Stimulated activated CD4-positive, alpha-beta T cell treated with anti-CD3 and anti-CD28 coated beads, Interleukin-2, amount 100 ng/mL, for 4 hours (primary cell): ENCODE results near the gene PGPEP1.
"Not testable (repeated sequence)": the region's sequence is repeated elsewhere in the genome, so short reads cannot be mapped to it uniquely, and the experiment has no call there.

ENCODE experiments used
- DNase-seq: peaks from one replicate; pipeline ENCODE4 v3.0.0-alpha.2; 2020; ENCODE audit warnings: low read depth

The PGPEP1 gene

GRCh38 chr19:18308051-18308947, 32.1 kb upstream of the PGPEP1 start:
- DNase-seq: no peak

DNA sequence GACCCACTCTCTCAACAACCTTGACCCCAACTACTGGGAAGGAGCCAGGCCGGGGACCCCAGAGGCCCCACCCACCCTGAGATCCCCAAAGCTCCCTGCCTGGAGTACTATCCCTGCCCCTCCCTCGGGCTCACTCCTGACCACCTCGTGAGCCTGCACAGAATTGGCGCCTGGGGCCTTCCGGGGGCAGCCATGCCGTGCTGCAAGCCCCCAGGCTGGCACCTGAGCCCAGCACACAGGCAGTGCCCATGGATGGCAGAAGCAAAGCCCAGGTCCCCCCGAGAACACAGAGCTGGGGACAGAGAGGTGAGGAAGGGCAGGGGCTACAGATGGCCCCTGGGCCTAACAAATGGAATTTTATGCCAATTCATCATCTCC, 31.5 kb upstream of the PGPEP1 start:
- no peak for DNase-seq

DNA sequence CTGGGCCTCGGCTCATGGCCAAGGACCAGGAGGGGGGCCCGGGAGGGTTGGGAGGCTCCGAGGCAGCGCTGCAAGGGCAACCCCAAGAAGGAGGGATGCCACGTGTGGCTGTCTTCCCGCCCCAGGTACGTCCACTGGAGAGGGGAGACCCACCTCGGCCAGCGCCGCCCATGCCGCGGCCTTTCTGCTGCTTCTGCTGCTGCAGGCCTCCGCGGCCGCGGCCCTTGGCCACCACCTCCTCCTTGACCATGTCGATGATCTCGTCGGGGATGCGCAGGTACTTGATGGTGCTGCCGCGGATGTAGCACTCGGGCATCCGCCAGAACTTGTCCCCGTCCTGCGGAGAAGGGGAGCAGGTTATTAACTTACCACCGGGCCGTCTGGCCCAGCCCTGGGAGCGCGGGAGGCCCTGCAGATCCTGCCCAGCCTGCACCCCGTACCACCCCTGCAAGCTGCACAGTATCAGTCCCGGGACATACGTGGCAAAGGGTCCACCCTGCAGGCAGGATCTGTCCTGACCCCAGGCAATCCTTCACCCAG, 30.8 kb upstream of the PGPEP1 start:
- DNase-seq: no peak

- DNase-seq: no peak
Measured at GRCh38 chr19:18310118-18310909, 30.1 kb upstream of the PGPEP1 start.

DNA sequence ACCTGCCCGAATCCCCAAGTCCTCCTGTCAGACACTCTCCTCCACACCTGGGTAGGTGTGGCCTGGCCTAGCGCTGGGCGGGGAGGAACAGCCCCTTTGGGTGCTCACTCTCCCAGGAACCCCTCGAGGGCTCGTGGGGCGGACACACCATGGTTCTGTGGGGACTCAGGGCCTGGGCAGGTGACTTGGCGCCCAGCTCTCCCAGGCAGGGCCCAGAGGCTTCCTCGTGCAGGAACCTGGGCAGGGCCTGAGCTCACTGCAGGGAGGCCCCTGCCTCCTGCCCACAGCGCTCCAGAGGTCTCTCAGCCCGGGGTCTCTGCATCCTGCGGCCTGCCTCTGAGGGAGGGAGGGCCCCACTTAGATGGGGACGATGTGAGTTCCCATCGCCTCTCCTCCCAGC, 29.4 kb upstream of the PGPEP1 start:
- no peak for DNase-seq

DNA sequence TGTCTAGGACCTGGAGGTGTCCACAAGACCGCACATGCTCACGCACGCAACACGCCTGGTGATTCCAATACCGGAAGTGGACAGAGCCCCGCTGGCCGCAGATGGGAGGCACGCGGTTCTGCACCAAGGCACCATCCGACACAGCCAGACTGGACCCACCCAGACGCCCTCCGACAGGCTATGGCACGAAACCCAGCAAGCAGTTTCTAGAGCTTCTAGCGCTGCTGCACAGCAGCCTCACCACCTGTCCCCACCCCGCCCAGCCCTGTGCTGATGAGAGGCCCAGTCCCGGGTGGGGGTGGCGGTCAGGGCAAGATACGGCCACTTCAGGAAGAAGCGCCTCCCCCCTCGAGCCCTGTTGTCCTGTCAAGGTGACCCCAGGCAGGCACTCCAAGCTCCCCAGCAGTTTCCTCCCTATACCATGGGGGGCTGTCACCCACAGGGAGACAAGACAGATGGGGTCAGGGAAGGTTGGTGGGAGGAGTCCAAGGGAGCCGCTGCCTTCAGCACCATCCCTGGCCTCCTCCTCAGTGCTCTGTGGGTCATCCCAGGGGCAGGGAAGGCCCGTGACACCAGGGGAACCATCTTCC, 28.8 kb upstream of the PGPEP1 start:
- DNase-seq: no peak

GRCh38 chr19:18312092-18312534, 28.3 kb upstream of the PGPEP1 start:
- DNase-seq: no peak

GRCh38 chr19:18313398-18313797, 27.0 kb upstream of the PGPEP1 start:
- DNase-seq: no peak

DNA sequence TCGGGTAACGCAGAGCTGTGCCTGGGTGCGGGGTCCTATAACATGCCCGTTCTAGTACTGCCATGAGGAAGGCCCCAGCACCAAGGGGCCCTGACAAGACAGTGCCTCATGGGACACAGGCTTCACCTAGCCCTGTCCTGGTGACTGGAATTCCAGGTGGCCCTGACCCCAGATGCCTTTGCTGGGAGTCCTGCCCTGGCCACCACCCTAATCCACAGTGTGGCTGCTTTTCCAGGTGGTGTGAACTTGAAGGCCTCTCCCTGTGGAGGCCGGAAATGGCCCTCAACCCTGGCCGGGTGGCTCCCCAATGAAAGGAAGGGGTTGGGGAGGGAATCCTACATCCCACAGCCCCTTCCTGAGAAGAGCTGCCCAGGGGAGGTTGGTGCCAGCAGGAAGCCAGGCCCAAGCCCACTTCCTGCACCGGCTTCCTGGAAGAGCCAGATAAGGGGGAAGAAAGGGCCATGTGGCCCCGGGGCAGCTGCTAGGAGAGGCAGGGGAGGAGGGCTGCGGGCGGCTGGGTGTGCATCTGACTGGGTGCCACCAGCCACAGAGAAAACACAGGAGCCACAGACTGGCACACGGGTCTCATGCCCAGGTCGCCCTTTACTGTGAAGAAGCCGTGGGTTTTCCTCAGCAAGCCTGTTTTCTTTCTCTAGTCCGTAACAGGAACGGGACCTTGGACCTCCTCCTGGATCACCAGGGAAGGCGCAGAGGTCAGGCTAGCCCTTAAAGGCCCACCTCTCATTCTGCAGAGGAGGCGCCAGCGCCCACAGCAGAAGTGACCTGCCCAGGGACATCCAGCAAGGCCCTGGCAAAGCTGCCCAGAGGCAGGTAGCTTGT, 22.2 kb upstream of the PGPEP1 start:
- no peak for DNase-seq

DNA sequence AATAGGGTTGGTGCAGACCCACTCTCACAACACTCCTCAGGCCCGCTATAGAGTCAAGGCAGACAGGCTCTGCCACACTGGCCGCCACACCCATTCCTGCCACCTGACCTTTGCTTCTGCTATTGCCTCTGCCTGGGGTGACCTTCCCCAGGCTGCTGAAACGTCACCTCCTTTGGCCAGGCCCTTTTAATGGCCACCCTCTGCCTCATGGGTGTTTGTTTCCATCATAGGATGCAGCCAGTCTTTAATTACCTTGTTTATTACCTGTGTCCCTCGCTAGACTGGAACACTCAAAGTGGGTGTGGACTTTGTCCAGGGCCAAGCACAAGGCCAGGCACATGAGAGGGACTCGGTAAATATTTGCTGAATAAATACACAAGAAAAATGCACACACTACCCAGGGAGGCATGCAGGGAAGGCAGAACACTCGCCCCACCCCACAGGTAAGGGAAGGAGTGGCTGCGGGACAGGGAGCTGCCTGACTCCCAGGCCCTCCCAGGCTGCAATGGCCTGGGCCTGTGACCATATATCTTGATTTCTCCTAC, 20.7 kb upstream of the PGPEP1 start:
- no peak for DNase-seq

DNA sequence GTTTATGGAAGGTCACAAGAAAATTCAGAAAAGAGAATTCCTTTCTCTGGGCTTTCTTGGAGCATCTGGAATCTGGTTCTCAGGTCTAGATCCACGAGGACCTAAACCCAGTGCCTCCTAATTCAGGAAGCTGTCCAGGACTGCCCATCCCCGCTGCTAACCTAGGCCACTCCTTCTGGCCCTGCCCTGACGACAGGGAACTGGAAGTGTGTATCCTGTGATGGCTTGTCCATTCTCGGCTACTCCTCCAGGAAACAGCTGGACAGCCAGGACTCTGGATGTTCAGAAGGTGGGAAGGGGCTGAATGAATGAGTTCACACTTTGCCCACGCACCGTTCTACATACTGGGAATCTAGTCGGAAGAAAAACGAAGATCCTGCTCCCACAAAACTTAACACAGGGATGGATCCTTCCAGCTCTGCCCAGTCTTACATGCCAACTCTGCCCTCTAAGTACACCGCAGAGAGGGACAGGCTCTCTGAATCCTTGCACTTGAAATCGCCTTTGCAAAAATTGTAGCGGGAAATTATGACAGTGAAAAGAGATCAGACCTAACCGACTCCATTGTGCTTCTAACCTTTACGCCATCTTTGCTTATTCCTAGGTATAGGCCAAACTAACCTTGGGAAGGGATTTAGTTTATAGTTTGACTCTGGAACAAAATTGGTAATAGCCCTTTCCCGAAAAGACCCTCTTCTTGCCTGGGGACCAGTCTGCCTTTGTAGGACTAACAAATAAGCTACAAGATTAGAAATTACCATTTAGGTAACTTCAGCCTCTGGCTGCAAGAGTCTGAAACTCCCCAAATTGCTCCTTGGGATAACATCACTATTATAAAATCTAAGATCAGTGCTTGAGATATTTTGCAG, 19.3 kb upstream of the PGPEP1 start:
- DNase-seq: no peak

- DNase-seq: no peak
Measured at GRCh38 chr19:18321734-18322102, 18.7 kb upstream of the PGPEP1 start.

- no peak for DNase-seq
Measured at GRCh38 chr19:18322318-18322758, 18.1 kb upstream of the PGPEP1 start.

GRCh38 chr19:18322759-18323460, 17.5 kb upstream of the PGPEP1 start, which contains the start of gene LSM4:
Gene LSM4, minus strand, starts transcription at chr19:18323076. Its CDS starts 56 bp downstream, at chr19:18323020.
- DNase-seq: peak; percentile 99

DNA sequence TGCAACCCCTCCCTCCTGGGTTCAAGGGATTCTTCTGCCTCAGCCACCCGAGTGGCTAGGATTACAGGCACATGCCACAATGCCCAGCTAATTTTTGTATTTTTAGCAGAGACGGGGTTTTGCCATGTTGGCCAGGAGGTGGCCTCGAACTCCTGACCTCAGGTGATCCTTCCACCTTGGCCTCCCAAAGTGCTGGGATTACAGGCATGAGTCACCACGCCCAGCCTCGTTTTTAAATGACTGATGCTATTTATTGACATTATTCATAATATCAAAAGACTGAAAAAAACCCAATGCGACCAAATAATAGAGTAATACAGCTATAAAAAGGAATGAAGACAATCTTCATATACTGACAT, 16.0 kb upstream of the PGPEP1 start:
- not testable (repeated sequence) for DNase-seq

DNA sequence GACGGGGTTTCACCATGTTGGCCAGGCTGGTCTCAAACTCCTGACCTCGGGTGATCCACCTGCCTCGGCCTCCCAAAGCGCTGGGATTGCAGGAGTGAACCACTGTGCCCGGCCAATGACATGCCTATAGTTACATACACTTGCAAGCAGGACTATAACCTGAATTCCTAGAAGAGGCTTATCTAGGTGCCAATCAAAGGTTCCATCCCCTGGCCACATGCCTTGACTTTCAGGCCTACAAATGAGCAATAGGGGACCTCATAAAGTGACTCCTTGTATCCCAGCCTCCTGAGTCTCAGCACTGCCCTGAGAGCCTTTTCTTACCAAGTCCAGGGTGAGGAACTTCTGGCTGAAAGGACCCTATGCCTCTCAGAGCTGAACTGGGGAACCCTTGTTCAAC, 13.6 kb upstream of the PGPEP1 start:
- no peak for DNase-seq

DNA sequence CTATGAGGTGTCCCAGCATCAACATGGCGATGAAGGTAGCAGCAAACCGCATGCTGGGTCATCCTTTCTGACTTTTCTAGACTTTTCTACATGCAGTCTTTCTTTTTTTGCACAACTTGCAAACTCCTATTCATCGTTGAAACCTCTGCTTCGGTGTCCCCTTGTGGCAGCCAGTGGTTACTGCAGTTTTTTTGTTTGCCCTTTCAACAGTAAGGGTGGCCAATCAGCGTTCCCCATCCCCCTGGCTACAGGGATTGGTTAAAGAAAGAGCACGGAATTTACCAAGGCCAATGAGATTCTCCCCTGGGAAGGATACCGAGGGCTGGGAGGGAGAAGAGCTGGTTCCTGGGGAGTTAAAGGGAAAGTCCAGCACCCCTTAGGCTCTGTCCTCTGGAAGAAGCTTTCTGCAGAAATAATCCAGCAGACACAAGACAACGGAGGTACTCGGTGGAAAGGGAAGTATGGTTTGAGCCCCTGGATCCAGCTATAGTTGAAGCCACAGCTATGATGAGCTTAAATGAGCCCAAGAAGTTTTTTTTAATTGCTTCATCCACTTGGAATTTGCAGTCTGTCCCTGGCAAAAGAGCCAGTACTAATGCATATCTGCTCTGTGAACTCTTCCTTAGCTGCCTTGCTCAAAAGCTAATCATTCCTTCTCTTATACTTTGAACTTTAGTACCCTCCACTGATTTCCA, 11.9 kb upstream of the PGPEP1 start:
- peak; percentile 81 for DNase-seq

GRCh38 chr19:18329035-18329376, 11.4 kb upstream of the PGPEP1 start:
- no peak for DNase-seq

DNA sequence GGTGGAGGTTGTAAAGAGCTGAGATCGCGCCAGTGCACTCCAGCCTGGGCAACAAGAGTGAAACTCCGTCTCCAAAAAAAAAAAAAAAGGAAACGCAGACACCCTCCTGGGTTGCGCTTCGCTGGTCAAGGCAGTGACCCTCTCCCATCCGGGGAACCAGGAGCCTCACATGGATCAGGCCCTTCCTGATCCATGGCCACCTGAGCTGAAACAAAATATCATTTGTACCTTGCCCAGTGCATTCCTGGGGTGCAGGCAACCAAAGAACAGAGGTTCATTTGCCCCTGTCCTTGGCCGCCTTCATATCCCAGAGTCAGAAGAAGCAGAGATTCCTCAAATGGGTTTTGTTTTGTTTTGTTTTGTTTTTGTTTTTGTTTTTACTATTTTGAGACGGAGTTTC, 9.5 kb upstream of the PGPEP1 start:
- DNase-seq: no peak
